SK-N-SH (cell line): ENCODE measurements around the gene SLC22A17. TPM values are rescaled to one million over a fixed set of nuclear protein-coding genes. Genes with fewer than 3 reads are reported as not detected.

ENCODE experiments used
- CTCF ChIA-PET: fragments of 300-600, 350-600 bp; formaldehyde crosslinking; extraction: SDS; loops from one replicate; lab custom pipeline; 2021; lab: Yijun Ruan, JAX
- POLR2A ChIA-PET: fragments of 350-600 bp; sonication (Branson Sonifier 250); formaldehyde crosslinking; extraction: SDS; loops from one replicate; lab custom pipeline; 2020; ENCODE audit warnings: antibody characterized with exemption, inconsistent platforms; lab: Yijun Ruan, JAX
- DNase-seq: peaks from one replicate; pipeline ENCODE4 v3.0.0; 2012
- H2AFZ ChIP-seq: fragments of 200-600 bp; sonication (generic); 2 replicates; pipeline ENCODE4 v1.8.1; 2016; ENCODE audit warnings: antibody characterized with exemption, mild to moderate bottlenecking, low read depth
- H3F3A ChIP-seq: fragments of 200-600 bp; sonication (generic); replicated peaks from 2 replicates; pipeline ENCODE3; 2016; ENCODE audit warnings: antibody characterized with exemption, mild to moderate bottlenecking; ENCODE audit not compliant: insufficient read depth
- H3K27ac ChIP-seq, 2 experiments: fragments of 200-500 bp in 1 of 2; fragments of 200-600 bp in 1 of 2; sonication (Bioruptor generic) in 1 of 2; sonication (generic), shearing (Covaris generic) in 1 of 2; 2 replicates each; pipeline versions ENCODE4 v1.5.1 to v1.6.1; 2014 to 2016; ENCODE audit warnings: low read depth in 2 of 2, inconsistent platforms in 1 of 2, low read length in 1 of 2, mild to moderate bottlenecking in 1 of 2, mixed read lengths in 1 of 2
- H3K27me3 ChIP-seq: fragments of 200-600 bp; sonication (generic), shearing (Covaris generic); 2 replicates; pipeline ENCODE4 v1.6.1; 2016; ENCODE audit warnings: mixed run types; ENCODE audit not compliant: insufficient read depth
- H3K36me3 ChIP-seq, 2 experiments: fragments of 200-500 bp in 1 of 2; fragments of 200-600 bp in 1 of 2; sonication (Bioruptor generic) in 1 of 2; sonication (generic) in 1 of 2; replicated peaks in 1 of 2; 2 replicates each; pipeline versions ENCODE3 to v1.5.1; 2014 to 2016; ENCODE audit warnings: low read length in 1 of 2, mild to moderate bottlenecking in 1 of 2; ENCODE audit not compliant: insufficient read depth in 2 of 2, control insufficient read depth in 1 of 2
- H3K4me1 ChIP-seq, 2 experiments: fragments of 200-500 bp in 1 of 2; fragments of 200-600 bp in 1 of 2; sonication (Bioruptor generic) in 1 of 2; sonication (generic), shearing (Covaris generic) in 1 of 2; 2 replicates each; pipeline versions ENCODE4 v1.5.1 to v1.6.1; 2014 to 2016; ENCODE audit warnings: low read depth in 1 of 2, low read length in 1 of 2, mixed run types in 1 of 2; ENCODE audit not compliant: insufficient read depth in 2 of 2, control insufficient read depth in 1 of 2
- H3K4me2 ChIP-seq: fragments of 200-600 bp; sonication (generic), shearing (Covaris generic); 2 replicates; pipeline ENCODE4 v1.6.1; 2017; ENCODE audit warnings: mixed run types
- H3K4me3 ChIP-seq, 2 experiments: fragments of 200-500 bp in 1 of 2; fragments of 200-600 bp in 1 of 2; sonication (Bioruptor generic) in 1 of 2; sonication (generic), shearing (Covaris generic) in 1 of 2; 2 replicates each; pipeline versions ENCODE4 v1.5.1 to v1.8.1; 2014 to 2016; ENCODE audit warnings: low read depth in 2 of 2, inconsistent platforms in 1 of 2, low read length in 1 of 2, mild to moderate bottlenecking in 1 of 2, mixed read lengths in 1 of 2, moderate library complexity in 1 of 2
- H3K79me2 ChIP-seq: fragments of 200-600 bp; sonication (generic); 2 replicates; pipeline ENCODE4 v1.8.1; 2017; ENCODE audit warnings: mild to moderate bottlenecking; ENCODE audit not compliant: insufficient read depth
- H3K9ac ChIP-seq: fragments of 200-600 bp; sonication (generic); 2 replicates; pipeline ENCODE4 v1.6.1; 2017; ENCODE audit warnings: mixed run types
- H3K9me2 ChIP-seq: fragments of 200-600 bp; sonication (generic); 2 replicates; pipeline ENCODE4 v1.6.1; 2017; ENCODE audit warnings: mixed run types
- H3K9me3 ChIP-seq: fragments of 200-600 bp; sonication (generic); 2 replicates; pipeline ENCODE4 v1.6.1; 2017; ENCODE audit warnings: mixed run types, mild to moderate bottlenecking, moderate library complexity
- H4K20me1 ChIP-seq: fragments of 200-600 bp; sonication (generic); 2 replicates; pipeline ENCODE4 v1.6.1; 2017; ENCODE audit warnings: mild to moderate bottlenecking, mixed run types; ENCODE audit not compliant: insufficient read depth
- EP300 ChIP-seq, 2 experiments: IDR thresholded peaks; 2 replicates each; pipeline versions ENCODE4 v1.4.0 to v1.6.1; 2012; ENCODE audit warnings: borderline replicate concordance in 1 of 2, low read depth in 1 of 2, low read length in 1 of 2
- EZH2phosphoT487 ChIP-seq: fragments of 200-600 bp; sonication (generic); IDR thresholded peaks from 2 replicates; pipeline ENCODE4 v1.6.1; 2017; ENCODE audit warnings: low read depth, mixed run types, mild to moderate bottlenecking, antibody characterized with exemption, moderate library complexity, borderline replicate concordance
- FOSL2 ChIP-seq: IDR thresholded peaks from 2 replicates; pipeline ENCODE4 v1.4.0; 2012; ENCODE audit warnings: low read depth, mild to moderate bottlenecking, moderate library complexity, borderline replicate concordance
- GATA2 ChIP-seq: sonication (generic); formaldehyde crosslinking; IDR thresholded peaks from 2 replicates; pipeline ENCODE4 v1.5.0; 2020; ENCODE audit warnings: mild to moderate bottlenecking, missing genetic modification reagents
- MAX ChIP-seq: IDR thresholded peaks from 2 replicates; pipeline ENCODE4 v1.4.0; 2012; ENCODE audit warnings: low read depth
- MEF2A ChIP-seq: IDR thresholded peaks from 2 replicates; pipeline ENCODE4 v1.4.0; 2012; ENCODE audit warnings: low read depth, borderline replicate concordance
- NRF1 ChIP-seq: IDR thresholded peaks from 2 replicates; pipeline ENCODE4 v1.6.1; 2012; ENCODE audit warnings: low read depth, mild to moderate bottlenecking, low read length
- PBX3 ChIP-seq: IDR thresholded peaks from 2 replicates; pipeline ENCODE4; 2012
- RAD21 ChIP-seq: IDR thresholded peaks from 2 replicates; pipeline ENCODE4 v1.6.1; 2012; ENCODE audit warnings: mild to moderate bottlenecking, low read length
- RXRA ChIP-seq: IDR thresholded peaks from 2 replicates; pipeline ENCODE4 v1.4.0; 2012; ENCODE audit warnings: low read depth, mild to moderate bottlenecking, borderline replicate concordance
- SIN3A ChIP-seq: IDR thresholded peaks from 2 replicates; pipeline ENCODE4 v1.6.1; 2012; ENCODE audit warnings: low read depth, mild to moderate bottlenecking, low read length, moderate library complexity, borderline replicate concordance
- SMC3 ChIP-seq: IDR thresholded peaks from 2 replicates; pipeline ENCODE4 v1.6.1; 2012; ENCODE audit warnings: low read depth, low read length, improper control_type of control experiment
- TAF1 ChIP-seq: IDR thresholded peaks from 2 replicates; pipeline ENCODE4 v1.6.1; 2012; ENCODE audit warnings: low read depth, mild to moderate bottlenecking, low read length, moderate library complexity, borderline replicate concordance
- USF1 ChIP-seq: IDR thresholded peaks from 2 replicates; pipeline ENCODE4 v1.4.0; 2012; ENCODE audit warnings: low read depth, borderline replicate concordance
- YY1 ChIP-seq: IDR thresholded peaks from 2 replicates; pipeline ENCODE4 v1.4.0; 2012; ENCODE audit warnings: low read depth, mild to moderate bottlenecking
- ZBTB33 ChIP-seq: IDR thresholded peaks from 2 replicates; pipeline ENCODE4 v1.4.0; 2012; ENCODE audit warnings: low read depth, borderline replicate concordance
- WGBS: methylation state at CpG from one replicate; pipeline ENCODE4 v1.1.6; 2017; ENCODE audit warnings: low lambda C conversion rate; 5-methylcytosine and 5-hydroxymethylcytosine counted together
- polyA plus RNA-seq, 3 experiments: library from polyadenylated mRNA; depleted of rRNA; stranded (reverse); fragments of >200 nt; gene quantifications; 2 replicates each; pipeline ENCODE4 v1.2.3, GENCODE V29; 2012

Gene SLC22A17
- polyA plus RNA-seq, 1 of the 3 experiments (the other 2 are of a cell fraction): 27.2 TPM

GRCh38 chr14:23398348-23398747, 45.7 kb upstream of the SLC22A17 start:
- Histone ChIP-seq H3K9me3 (no peaks in the 10 kb centered on the region), H3K9ac (no peak overlapping the region), H4K20me1 (no peaks in the 10 kb centered on the region), H3K36me3 (no peaks in the 10 kb centered on the region), H3K27me3 (peaks cover 23% of the 10 kb centered on the region; the same call in 1 of the 2 replicates), H3K27ac (no peak overlapping the region), H3K9me2 (no peaks in the 10 kb centered on the region), H3K4me3 (no peak overlapping the region), H3F3A (no peaks in the 10 kb centered on the region), H3K4me1 (no peaks in the 10 kb centered on the region; a peak in 1 of 4 replicates), H3K4me2 (no peak overlapping the region), H3K79me2 (no peaks in the 10 kb centered on the region), H2AFZ (no peak overlapping the region)
- CTCF ChIA-PET: interaction anchor here (1.0 to 1.4 kb wide), 3 partner anchors 18 to 212 kb away, joined by 3 to 5 read pairs (median 4); no protein-coding TSS in a partner anchor
- POLR2A ChIA-PET: no interaction called here
- 54% methylated on average over 4 of the region's 4 CpGs for WGBS
- no peak for DNase-seq
- no peak for TF ChIP-seq EZH2phosphoT487
- TF ChIP-seq GATA2 (CRISPR knock-in tag): no peak
- no peak for TF ChIP-seq USF1
- no peak for TF ChIP-seq TAF1
- TF ChIP-seq MEF2A: no peak
- TF ChIP-seq RAD21: no peak
- TF ChIP-seq FOSL2: no peak
- TF ChIP-seq RXRA: no peak
- no peak for TF ChIP-seq SIN3A
- no peak for TF ChIP-seq SMC3
- no peak for TF ChIP-seq PBX3

DNA sequence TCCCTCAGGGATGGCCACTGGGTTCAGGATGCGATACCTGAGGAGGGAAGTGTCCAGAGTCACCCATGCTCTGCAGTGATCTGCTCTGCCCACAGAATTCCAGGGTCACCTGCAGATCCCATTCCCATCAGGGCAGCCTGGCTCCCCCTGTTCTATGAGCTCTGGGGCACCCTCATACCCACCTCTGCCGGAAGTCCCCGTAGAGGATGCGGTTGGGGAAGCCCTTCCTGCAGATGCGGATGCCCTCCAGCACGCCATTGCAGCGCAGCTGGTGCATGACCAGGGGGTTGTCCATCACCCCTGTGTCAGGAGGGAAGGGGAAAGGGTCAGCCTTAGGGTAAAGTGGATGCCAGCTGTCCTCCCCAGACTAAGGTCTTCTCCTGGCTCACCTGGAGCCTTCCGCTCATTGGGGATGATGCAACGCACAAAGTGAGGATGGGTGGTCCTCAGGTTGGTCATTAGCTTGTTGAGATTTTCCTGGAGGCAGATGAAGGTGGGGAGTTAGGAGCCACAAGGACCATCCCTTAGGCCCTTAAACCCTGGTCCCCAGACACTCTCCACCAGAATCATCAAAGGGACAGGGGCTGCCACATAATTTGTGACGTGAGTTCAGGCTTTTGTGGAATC, 44.2 kb upstream of the SLC22A17 start:
- Histone ChIP-seq H3K27me3 (peaks cover 37% of the 10 kb centered on the region), H3K9me2 (no peaks in the 10 kb centered on the region), H3K79me2 (no peaks in the 10 kb centered on the region), H3K9me3 (no peaks in the 10 kb centered on the region), H3K4me3 (no peak overlapping the region), H2AFZ (no peak overlapping the region), H3K4me1 (no peaks in the 10 kb centered on the region; a peak in 1 of 4 replicates), H3K4me2 (no peak overlapping the region), H3K36me3 (no peaks in the 10 kb centered on the region), H3K27ac (no peak overlapping the region), H3K9ac (no peak overlapping the region), H3F3A (no peaks in the 10 kb centered on the region), H4K20me1 (no peaks in the 10 kb centered on the region)
- CTCF ChIA-PET: interaction anchor here (1.0 to 2.7 kb wide), 4 partner anchors 17 to 210 kb away, joined by 3 to 12 read pairs (median 4); partner anchors contain the start of gene SLC22A17
- no peak for DNase-seq
- TF ChIP-seq NRF1: no peak
- no peak for TF ChIP-seq ZBTB33
- TF ChIP-seq RXRA: no peak
- no peak for TF ChIP-seq EP300 (IDR thresholded peaks at IDR 0.05; ENCODE audit: borderline replicate concordance in 1 of 2, low read depth in 1 of 2, low read length in 1 of 2)
- no peak for TF ChIP-seq USF1
- no peak for TF ChIP-seq MAX
- TF ChIP-seq SMC3: no peak
- TF ChIP-seq YY1: no peak
- TF ChIP-seq TAF1: no peak
- WGBS: 43% methylated on average over 5 of the region's 10 CpGs
- POLR2A ChIA-PET: no interaction called here
